ENCODE data around the gene C14orf119.

Gene C14orf119

DNA sequence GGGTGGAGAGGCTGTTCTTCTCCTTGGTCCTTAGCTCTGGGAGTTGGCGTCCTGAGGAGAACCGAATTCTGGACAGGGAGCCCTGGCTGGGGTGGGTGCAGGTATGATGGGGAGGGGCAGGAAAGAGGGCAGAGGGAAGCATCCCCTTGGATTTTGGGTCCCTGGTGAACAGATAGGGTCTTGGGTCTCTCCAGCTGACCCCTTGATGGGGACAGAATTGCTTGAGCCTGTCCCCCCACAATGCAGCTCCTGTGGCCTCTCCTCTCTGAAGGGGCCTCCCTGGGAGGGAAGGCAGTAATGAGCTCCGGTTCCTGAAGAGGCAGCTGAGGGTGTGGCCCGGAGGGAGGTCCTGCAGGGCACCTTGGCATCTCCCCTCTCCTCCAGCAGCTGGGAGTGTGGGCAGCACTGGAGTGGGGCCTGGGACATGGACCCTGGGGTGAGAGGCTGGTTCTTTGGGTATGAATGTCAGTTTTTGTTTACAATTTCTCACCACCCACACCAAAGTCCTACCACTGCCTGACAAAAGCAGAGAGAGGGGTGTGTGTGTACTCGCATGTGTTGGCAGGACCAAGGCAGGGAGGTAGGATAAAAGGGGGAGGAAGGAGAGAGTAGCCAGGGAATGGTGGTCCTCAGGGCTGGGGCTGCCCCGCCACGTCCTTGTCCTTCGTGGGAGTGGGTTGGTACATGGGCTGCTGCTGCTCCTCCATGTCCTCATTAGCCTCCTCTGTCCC is 31.4 kb downstream of the C14orf119 start:
- no peak overlapping the region for H3K27ac ChIP-seq
- no peaks in the 10 kb centered on the region for H3K27me3 ChIP-seq (replicated peaks)
- TF ChIP-seq, protein P1, sequence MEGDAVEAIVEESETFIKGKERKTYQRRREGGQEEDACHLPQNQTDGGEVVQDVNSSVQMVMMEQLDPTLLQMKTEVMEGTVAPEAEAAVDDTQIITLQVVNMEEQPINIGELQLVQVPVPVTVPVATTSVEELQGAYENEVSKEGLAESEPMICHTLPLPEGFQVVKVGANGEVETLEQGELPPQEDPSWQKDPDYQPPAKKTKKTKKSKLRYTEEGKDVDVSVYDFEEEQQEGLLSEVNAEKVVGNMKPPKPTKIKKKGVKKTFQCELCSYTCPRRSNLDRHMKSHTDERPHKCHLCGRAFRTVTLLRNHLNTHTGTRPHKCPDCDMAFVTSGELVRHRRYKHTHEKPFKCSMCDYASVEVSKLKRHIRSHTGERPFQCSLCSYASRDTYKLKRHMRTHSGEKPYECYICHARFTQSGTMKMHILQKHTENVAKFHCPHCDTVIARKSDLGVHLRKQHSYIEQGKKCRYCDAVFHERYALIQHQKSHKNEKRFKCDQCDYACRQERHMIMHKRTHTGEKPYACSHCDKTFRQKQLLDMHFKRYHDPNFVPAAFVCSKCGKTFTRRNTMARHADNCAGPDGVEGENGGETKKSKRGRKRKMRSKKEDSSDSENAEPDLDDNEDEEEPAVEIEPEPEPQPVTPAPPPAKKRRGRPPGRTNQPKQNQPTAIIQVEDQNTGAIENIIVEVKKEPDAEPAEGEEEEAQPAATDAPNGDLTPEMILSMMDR (IDR thresholded peaks at IDR 0.05; ENCODE audit: low read depth, low read length, missing control alignments) = no peak
- no peaks in the 10 kb centered on the region for H3K36me3 ChIP-seq (replicated peaks)
- no peak overlapping the region for H3K4me3 ChIP-seq (ENCODE audit: low read depth, low read length)
- in situ Hi-C loops (cut with HindIII; ENCODE audit: low pct_ligation_motif_present, low sequenced_read_pairs) = no loop called here
- no peak for DNase-seq

DNA sequence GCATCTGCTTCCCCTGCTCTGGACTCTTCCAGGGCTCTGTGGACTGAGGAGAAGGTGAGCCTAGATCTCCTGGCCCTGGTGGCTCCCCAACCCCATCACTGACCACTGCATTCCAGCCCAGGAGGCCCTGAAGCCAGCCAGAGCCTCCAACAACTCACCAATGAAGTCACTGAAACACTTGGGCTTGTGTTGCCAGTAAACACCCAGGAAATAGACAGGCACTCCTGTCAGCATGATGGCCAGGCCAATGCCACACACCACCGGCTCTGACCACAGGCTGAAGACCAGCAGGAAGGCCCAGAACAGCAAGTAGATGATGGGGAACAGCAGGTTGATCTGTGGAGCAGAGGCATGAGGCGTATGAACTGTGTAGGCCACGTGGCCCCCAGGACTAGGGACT is 32.6 kb downstream of the C14orf119 start:
- no peak for DNase-seq
- H3K4me3 ChIP-seq (ENCODE audit: low read depth, low read length) = no peak overlapping the region
- H3K36me3 ChIP-seq (replicated peaks) = no peaks in the 10 kb centered on the region
- no peaks in the 10 kb centered on the region for H3K27me3 ChIP-seq (replicated peaks)
- TF ChIP-seq, protein P1 (IDR thresholded peaks at IDR 0.05; ENCODE audit: low read depth, low read length, missing control alignments) = no peak
- no peak overlapping the region for H3K27ac ChIP-seq
- in situ Hi-C loops (cut with HindIII; ENCODE audit: low pct_ligation_motif_present, low sequenced_read_pairs) = no loop called here

- Histone ChIP-seq H3K27ac (no peak overlapping the region), H3K36me3 (replicated peaks) (no peaks in the 10 kb centered on the region), H3K27me3 (replicated peaks) (no peaks in the 10 kb centered on the region), H3K4me3 (ENCODE audit: low read depth, low read length) (no peak overlapping the region)
- in situ Hi-C loops (cut with HindIII; ENCODE audit: low pct_ligation_motif_present, low sequenced_read_pairs) = no loop called here
- DNase-seq = no peak
- TF ChIP-seq, protein P1 (IDR thresholded peaks at IDR 0.05; ENCODE audit: low read depth, low read length, missing control alignments) = no peak
Observed at GRCh38 chr14:23128969-23129758, 33.9 kb downstream of the C14orf119 start.

GRCh38 chr14:23129759-23130316 is 34.5 kb downstream of the C14orf119 start:
- no peak overlapping the region for H3K27ac ChIP-seq
- H3K4me3 ChIP-seq (ENCODE audit: low read depth, low read length) = no peak overlapping the region
- TF ChIP-seq, protein P1 (IDR thresholded peaks at IDR 0.05; ENCODE audit: low read depth, low read length, missing control alignments) = no peak
- no peaks in the 10 kb centered on the region for H3K27me3 ChIP-seq (replicated peaks)
- in situ Hi-C loops (cut with HindIII; ENCODE audit: low pct_ligation_motif_present, low sequenced_read_pairs) = no loop called here
- no peaks in the 10 kb centered on the region for H3K36me3 ChIP-seq (replicated peaks)
- DNase-seq = no peak

GRCh38 chr14:23130871-23131270 is 35.6 kb downstream of the C14orf119 start:
- no peaks in the 10 kb centered on the region for H3K36me3 ChIP-seq (replicated peaks)
- in situ Hi-C loops (cut with HindIII; ENCODE audit: low pct_ligation_motif_present, low sequenced_read_pairs) = no loop called here
- DNase-seq = no peak
- H3K27ac ChIP-seq = no peak overlapping the region
- no peaks in the 10 kb centered on the region for H3K27me3 ChIP-seq (replicated peaks)
- TF ChIP-seq, protein P1 (IDR thresholded peaks at IDR 0.05; ENCODE audit: low read depth, low read length, missing control alignments) = no peak
- H3K4me3 ChIP-seq (ENCODE audit: low read depth, low read length) = no peak overlapping the region
